HG03280 (cell line): Measurements from ENCODE around the gene PADI4.
"Not testable (repeated sequence)": the region's sequence is repeated elsewhere in the genome, so short reads cannot be mapped to it uniquely, and the experiment has no call there.

Experiments
- ATAC-seq: cut with Tn5 transposase; IDR thresholded peaks from one replicate; pipeline ENCODE4 v1.9.1; 2021; ENCODE audit warnings: mild to moderate bottlenecking, moderate library complexity; ENCODE audit not compliant: unreplicated experiment

Gene PADI4

DNA sequence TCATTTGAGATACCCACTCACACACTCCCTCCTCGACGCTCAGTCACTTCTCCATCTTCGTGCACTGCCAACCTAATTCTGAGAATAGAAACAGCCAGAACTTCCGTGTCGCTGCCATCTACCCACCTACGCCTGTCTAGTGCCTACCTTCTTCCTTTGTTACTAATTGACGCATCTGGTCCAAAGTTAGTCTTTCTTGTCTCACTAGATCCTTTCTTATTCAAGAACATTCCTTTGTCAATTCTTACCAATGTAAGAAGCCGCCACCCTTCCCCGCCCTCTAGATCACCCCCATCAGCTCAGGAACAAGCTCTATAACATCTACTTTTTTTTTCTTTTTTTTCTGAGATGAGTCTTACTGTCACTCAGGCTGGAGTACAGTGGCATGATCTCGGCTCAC, 67.7 kb downstream of the PADI4 start:
- ATAC-seq: no peak

DNA sequence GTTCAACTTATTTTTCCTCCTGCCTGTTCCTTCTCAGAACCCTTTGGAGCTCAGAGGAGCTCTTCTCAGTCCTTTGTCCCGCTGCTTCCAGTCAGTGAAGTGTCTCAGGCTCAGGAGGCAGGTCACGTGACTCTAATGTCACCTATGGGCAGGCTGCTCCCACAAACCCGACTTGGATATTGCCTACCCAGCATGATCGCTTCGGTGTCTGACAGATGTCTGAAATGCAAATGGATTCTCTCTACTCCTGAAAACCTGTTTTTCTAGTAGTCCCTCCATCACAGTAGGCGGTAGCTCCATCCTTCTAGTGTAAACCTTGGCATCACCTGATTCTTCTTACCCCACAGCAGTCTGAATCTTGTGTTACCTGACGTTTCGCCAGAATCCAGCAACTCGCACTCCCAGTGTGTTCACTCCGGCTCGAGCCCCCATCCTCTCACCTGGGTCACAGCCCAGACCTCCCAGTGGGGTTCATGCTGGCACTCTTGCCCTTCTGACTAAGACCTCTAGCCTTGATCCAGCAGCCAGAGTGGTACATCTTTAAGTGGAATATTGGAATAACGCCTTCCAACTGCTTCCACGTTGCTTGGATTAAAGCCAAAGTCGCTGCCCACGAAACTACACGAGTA, 69.4 kb downstream of the PADI4 start:
- no peak for ATAC-seq

DNA sequence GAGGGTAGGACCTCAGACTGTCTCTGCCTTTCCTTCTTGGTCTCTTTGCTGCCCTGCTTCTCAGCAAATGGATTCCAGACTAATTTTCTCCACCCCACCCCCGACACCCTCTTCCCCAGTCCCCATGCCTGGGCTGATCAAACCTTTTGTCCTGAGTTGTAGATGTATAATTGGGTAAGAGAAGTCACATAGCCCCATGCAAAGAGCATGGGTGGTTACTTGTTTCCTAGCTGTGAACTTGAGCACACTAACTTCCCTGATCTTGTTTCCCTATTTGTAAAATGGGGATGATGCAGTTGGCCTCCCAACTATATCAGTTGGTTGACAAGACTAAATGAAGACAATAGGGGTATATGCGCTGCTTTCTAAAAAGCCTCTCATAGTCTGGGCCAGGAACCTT, 73.2 kb downstream of the PADI4 start:
- ATAC-seq: no peak

DNA sequence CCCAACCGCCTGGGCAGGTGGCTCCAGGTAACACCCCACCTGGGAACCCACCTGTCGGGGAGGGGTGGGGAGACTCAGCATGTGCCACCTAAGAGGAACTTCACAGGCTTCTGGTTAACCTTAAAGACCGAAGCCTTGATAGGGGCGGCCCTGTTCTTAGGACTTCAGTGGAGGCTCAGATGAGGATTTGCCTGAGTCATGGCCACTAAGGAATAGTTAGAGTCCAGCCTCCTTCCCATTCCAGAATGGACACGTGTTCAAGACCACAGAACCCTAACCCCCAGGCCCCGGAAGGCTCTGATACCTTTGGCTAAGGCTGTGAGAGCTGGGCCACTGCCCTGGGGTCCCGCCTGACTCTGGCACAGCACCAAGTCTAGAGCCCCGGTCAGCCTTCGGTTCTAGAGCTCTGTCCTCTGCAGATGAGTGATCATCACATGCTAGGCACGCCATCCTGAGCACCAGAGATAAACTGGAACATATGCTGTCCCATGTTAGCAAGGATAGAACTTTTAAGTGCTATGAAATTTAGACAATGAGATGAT, 84.3 kb downstream of the PADI4 start:
- ATAC-seq: no peak

DNA sequence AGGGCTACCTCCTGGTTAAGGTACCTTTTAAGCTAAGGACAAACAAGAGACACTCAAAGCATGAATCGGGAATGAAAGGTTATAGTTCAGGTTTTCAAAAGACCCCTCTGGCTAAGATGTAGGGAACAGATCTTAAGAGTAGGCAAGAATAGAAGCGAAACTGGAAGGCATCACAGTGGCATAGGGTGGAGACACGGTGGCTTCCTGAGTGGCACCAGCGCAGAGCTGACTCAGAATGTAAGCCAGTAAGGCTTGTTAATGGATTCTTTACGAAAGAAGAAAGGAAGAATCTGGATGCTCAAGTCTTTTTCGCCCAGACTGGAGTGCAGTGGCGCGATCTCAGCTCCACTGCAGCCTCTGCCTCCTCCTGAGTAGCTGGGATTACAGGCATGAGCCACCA, 85.2 kb downstream of the PADI4 start:
- ATAC-seq: no peak

DNA sequence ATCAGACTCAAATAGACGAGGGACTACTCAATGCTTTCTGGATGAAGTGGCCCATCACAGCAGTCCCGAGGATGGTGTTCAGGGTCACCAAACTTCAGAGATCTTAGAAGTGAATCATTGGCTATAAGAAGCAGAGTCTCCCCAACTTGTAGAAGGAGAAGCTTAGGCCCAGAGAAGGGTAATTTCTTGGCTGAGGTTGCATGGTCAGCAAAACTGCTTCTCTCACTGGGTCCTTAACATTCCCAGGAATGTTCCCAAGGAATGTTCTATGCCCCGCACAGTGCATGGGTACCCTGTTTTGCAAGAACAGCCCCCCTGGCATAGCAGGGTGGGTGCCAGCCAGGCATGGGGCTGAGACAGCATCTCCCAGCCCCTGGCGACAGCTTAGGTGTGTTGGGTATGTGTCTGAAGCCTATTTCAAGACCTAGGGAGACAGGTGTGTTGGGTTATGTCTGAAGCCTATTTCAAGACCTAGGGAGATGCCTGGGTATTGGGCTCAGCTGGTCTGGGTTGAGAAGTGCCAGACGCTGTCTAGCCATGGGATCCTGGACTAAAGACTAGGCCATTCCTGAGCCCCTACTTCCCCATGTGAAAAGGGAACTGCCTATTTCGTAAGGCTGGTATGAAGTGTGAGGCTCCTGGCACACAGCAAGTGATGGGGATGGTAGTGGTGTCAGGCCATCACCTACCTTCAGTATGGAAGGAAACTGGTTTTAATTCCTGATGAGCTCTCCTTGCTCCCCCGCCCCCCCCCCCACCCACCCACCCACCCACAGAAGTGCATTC, 90.1 kb downstream of the PADI4 start:
- ATAC-seq: no peak

DNA sequence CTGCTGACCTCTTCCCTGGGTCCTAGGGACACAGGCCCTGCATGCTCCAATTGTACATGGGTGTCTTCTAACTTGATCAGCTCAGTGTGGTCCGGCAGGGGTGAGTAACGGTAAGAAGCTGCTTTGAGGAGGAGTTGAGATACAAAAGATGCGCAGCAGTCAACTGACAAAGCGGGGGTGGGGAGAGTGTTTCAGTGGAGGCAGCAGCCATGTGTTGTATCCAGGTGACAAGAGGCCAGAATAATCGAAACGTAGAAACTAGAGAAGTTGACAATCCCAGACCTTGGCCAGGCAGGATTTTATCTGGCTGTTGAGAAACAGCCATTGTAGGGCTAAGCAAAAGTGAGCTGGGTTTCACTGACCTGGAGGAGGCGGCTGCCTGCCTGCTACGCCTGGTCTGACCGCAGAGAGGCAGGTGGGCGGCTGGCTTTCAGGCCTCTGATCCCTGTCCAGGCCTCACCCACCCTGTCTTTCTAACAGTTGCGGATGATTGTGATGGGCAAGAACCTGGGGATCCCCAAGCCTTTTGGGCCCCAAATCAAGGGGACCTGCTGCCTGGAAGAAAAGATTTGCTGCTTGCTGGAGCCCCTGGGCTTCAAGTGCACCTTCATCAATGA, 92.8 kb downstream of the PADI4 start:
- ATAC-seq: no peak

DNA sequence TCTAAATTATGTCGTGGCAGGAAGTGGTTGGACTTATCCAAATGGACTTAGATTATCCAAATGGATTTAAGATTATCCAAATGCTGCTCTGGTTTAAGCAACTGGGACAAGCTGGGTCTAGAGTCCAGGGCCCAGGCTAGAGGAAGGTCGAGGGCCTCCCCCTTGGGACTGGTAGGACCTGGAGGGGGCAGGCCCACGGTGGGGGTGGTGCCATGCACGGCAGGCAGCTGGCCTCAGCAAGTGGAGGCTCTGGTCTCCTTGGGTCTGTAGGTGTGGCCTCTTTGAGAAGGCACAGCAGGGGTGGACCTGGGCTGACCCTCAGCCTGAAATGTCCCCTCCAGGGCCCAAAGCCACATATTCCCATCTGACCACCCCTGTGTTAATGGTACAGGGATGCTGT, 93.8 kb downstream of the PADI4 start:
- ATAC-seq: no peak

DNA sequence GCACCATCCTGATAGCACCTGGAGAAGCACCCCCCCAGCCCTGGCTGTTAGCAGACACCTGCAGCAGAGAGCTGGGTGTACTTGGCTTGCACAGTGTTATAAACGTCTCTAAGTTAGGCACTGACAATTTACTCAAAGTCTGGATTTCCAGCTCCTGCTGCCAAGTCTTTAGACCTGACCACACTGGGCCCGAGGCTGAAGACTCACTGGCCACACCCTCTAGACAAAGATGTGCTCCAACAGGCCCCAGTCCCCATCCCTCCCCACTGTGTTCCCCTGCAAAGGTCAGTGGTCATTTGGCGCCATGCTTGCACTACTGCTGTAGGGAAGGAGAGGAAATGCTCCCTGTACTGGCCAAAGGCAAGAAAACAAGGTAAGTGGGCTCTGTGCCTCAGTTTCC, 95.1 kb downstream of the PADI4 start:
- ATAC-seq: no peak

DNA sequence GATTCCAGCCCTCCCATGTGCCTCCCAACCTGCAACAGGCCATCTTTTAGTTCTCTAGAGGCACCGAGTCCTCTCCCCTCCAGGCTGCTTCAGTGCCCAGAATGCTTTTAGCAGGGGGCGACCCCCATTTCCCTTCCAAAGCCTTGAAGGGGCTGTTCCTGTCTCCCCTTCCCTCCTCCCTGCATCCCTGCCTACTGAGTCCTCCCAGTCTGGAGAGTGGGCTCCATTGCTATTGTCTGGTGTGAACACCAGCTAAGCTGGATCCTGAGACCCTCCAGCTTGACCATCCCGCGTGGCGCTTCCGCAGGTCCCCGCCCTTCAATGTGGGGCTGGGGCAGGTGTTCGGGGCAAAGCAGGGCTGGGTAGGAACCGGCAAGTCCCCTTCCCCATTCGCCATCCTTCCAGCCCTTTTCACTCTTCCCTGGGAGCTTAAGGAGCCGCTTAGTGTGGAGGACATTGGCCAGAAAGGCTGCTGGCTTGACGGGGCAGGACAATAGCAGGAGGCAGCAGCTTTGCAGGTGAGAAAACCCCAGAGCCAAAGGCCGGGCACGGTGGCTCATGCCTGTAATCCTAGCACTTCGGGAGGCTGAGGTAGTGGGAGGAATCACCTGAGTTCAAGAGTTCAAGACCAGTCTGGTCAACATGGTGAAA, 96.2 kb downstream of the PADI4 start:
- ATAC-seq: no peak

DNA sequence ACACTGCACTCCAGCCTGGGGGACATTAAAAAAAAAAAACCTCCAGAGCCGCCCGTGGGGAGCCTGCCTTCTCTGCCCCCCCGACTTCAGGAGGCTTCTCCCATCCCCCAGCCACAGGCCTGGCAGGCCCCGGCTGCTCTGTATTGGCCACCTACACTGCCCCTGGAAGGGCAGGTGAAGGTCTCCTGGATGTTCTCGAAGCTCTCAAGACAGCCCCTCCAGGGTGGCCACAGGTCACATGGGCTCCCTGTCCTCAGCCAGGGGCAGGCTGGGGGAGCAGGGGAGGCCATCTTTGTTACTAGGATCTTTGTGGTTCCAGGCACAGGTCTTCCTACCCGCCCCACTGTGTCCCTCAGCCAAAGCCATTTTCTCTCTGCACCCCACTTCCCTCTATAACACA, 96.8 kb downstream of the PADI4 start:
- no peak for ATAC-seq

DNA sequence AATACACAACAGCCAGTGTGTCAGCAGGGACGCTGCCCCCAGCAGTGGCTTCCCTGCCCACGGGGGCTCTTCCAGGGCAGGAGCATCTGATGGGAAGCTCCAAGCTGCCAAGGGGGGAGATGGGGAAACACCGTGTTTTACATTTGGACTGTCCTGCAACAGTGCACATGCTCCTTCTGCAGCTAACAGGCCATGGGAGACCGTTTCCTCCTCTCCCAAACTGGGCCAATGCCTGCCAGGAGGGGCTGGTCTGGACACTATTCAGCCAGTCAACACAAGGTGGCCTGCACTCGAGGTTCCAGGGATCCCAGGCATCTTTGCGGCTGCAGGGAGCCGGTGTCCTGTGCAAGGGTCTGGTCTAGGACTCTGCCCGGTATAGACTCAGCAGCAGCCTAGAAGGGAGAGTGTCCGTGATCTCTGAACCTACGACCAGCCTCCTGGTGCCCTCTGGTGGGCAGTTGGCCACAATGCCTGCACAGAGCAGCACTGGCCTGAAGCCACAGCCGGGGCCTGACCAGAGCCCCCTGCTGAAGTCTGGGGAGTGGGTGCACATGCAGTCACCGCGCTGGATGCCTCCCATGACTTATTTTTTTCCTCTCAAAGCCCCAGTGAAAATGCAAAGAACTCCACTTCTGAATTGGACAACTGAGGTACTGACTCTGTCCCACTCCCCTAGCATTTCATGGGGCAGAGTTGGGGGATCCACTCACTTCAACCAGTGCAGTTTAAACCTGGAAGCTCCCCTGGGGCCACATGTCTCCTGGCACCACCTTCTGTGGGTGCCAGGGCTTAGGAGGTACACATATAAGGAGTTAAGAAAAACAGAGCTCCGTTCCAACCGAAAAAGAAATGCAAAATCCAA, 98.1 kb downstream of the PADI4 start:
- ATAC-seq: no peak

DNA sequence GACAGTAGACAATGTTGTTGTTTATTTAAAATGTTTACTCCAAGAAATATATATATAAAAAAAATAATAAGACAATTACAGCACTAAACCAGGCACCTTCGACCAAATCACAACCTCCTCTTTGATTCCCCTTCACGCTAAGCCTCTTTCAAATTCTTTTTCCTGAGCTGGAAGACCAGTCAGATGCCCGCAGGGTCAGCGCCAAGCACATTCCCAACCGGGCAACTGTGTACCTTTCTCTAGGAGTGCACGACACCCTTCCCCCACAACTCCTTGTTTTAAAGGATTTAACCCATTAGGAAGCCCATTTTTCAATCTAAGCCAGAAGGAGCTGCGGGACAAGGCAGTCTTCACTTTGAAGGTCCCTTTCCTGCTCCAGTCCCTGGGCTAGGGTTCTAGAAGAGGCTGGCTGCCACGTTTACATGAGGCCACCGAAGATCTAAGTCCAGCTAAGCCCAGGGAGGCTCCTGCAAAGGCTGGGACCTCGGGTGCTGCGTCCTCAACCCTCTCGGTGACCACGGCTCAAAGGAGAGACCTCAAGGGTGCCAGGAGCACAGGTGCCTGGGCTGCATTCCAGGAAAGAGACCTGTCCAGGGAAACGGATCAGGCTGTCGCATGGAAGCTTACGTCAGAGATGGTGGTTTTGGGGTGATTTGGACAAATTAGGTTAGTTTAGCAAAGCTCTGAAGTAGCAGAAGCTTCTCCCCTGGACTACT, 98.9 kb downstream of the PADI4 start:
- not testable (repeated sequence) for ATAC-seq

DNA sequence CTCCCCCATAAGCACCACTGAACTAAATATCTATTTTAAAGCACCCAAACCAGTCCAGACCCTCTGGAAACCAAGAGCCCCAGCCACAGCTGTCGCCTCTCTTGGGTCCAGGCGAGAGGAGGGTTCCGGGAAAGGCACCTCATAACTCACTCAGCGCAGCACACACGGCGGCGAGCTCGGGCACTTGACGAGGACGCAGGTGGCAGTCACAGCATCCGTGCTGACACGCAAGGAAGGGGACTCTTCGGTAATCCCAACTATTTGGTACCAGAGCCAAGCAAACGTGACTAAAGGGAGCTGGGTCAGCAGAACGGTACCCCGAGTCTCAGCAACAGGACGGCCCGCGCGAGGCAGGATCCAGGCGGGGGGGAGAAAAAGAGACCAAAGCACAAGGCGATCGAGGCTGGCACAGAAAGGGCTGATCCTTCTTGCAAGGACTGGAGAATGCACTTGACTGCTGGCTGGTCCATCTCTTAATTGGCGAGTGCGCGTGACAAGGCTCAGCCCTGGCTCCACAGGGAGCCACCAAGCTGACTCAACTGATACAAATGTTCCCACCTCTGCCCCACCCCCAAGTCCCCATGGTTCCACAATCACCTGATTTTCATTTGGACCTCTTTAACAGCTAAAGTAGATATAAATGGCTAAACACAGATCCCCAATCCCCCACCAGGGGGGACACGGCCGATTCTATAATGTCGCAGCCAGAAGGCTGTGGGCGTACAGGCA, 100.0 kb downstream of the PADI4 start:
- ATAC-seq: not testable (repeated sequence)

DNA sequence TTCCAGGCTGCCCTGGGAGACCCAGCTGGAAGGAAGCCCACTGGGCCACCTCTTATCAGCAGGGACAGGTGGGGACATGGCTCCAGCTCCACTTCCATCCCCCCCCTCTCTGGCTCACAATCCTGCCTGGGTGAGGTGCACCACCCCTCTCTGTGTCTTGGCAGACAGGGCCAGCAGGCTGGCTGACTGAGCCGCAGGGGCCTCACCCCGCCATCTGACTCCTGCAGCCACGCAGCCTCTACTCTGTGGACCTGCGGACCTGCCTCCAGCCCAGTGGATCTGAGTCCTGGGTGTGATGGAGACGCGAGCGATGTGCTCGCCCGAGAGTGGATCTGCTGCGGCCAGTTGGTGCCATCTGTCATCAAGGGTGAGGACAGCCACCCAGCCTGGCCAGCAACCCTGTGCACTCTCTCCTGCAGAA, 101.4 kb downstream of the PADI4 start:
- ATAC-seq: no peak

DNA sequence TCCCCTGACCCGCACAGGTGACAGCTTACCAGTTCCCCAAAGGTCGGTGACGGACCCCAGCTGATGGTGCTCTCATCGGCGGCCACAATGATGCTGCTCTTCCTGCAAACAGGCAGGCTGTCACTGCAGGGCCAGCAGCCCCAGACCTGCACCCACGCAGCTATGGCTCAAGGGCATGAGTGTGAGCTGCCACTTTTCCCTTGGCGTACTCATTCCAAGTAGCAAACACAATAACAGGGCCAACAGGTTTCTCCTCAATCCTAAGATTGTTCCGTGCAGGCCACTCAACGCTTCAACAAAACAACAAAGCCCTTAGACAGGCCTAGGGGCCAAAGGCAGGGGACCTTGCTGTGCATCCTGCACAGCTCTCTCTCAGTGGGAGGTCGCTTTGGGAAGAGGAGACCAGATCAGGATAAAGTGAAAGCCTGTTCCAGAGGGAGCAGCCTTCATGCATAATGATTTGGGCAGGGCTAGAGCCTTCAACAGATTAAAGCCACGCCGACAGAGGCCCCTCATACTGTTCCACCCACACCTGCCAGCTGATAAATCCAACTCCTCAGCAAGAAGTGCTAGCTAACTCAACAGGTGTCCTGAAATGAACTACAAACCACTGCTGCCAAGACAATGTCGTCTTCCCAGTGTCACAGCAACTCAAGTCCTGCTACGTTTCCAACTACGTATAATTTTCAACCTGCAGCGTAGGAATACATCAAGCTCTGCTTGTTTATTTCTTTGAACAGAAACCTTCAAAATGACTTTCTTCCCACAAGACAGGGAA, 104.3 kb downstream of the PADI4 start:
- no peak for ATAC-seq
